Measurements from ENCODE around the gene ABCC5. TPM values are rescaled to one million over a fixed set of nuclear protein-coding genes. Genes with fewer than 3 reads are reported as not detected.

ABCC5 gene
- total and polyA plus RNA-seq, 12 donors = 12.1 to 89.6 (median 40.9) TPM

DNA sequence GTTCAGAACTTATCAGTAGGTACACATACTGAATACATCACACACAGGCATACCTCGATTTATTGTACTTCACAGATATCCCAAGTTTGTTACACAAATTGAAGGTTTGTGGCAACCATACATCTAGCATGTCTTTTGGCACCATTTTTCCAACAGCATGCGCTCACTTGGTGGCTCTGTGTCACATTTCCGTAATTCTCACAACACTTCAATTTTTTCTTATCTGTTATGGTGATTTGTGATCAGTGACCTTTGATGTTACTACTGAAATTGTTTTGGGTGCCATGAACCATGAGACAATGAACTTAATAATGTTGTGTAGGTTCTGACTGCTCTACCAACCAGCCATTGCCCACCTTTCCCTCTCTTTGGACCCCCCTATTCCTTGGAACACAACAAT lies 143.8 kb downstream of the ABCC5 start:
- Histone ChIP-seq H3K4me3 (no peak overlapping the region), H3K27ac (no peak overlapping the region), H3K27me3 (no peaks in the 10 kb centered on the region), H3K9me3 (no peaks in the 10 kb centered on the region), H3K36me3 (peaks cover 0 to 21% (median 0%) of the 10 kb centered on the region in 9 donors), H3K4me1 (peaks cover 0 to 58% (median 13%) of the 10 kb centered on the region in 9 donors)
- intact Hi-C loops (cut with DNase I) = no loop called here
- DNase-seq = no peak
- no peak for ATAC-seq
- WGBS, 2 donors = 91 to 95% methylated on average over 3 of the region's 3 CpGs
- TF ChIP-seq, protein P1, sequence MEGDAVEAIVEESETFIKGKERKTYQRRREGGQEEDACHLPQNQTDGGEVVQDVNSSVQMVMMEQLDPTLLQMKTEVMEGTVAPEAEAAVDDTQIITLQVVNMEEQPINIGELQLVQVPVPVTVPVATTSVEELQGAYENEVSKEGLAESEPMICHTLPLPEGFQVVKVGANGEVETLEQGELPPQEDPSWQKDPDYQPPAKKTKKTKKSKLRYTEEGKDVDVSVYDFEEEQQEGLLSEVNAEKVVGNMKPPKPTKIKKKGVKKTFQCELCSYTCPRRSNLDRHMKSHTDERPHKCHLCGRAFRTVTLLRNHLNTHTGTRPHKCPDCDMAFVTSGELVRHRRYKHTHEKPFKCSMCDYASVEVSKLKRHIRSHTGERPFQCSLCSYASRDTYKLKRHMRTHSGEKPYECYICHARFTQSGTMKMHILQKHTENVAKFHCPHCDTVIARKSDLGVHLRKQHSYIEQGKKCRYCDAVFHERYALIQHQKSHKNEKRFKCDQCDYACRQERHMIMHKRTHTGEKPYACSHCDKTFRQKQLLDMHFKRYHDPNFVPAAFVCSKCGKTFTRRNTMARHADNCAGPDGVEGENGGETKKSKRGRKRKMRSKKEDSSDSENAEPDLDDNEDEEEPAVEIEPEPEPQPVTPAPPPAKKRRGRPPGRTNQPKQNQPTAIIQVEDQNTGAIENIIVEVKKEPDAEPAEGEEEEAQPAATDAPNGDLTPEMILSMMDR (IDR thresholded peaks at IDR 0.05) = no peak

DNA sequence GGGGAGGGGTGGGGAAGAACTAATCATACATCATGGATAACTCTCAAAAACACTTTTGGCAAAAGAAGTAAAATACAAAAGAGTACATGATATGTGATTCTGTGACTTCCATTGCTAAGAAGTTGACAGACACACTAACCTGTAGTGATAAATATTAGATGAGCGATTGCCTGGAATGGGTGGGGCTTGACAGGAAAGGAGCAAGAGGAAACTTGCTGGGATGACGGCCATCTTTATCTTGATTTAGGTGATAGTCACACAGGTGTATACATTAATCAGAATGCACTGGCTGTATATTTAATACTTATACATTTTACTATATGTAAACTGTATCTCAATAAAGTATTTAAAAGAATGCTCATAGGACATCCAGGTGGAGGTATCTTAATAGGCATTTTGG lies 146.1 kb downstream of the ABCC5 start:
- peaks cover 0 to 46% (median 13%) of the 10 kb centered on the region in 9 donors for H3K4me1 ChIP-seq
- no peak for DNase-seq
- TF ChIP-seq, protein P1 (IDR thresholded peaks at IDR 0.05) = no peak
- no peak overlapping the region for H3K27ac ChIP-seq
- ATAC-seq = no peak
- no peaks in the 10 kb centered on the region for H3K27me3 ChIP-seq
- no peak overlapping the region for H3K4me3 ChIP-seq
- peaks cover 0 to 19% (median 7%) of the 10 kb centered on the region in 9 donors for H3K36me3 ChIP-seq
- intact Hi-C loops (cut with DNase I) = no loop called here
- 72 to 79% methylated on average over 2 of the region's 2 CpGs for WGBS, 2 donors
- H3K9me3 ChIP-seq = no peaks in the 10 kb centered on the region

DNA sequence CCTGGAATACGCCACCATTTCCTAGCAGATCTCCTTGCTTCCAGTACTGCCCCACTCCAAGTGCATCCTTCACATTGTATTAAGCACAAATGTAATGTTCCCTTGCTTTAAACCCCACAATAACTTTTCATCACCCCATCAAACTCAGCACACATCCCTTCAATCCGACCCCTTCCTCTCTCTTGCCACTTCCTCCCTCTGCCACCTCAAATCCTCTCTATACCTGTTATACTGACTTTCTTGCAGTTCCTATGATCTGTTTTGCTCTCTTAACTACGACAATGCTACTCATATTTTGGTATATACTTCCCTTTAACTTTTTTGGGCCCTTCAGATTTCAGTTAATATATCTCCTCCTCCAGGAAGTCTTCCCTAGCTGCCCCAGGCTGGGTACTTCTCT lies 147.1 kb downstream of the ABCC5 start:
- intact Hi-C loops (cut with DNase I) = no loop called here
- Histone ChIP-seq H3K4me1 (peaks cover 0 to 38% (median 13%) of the 10 kb centered on the region in 9 donors), H3K4me3 (no peak overlapping the region), H3K36me3 (peaks cover 0 to 25% (median 17%) of the 10 kb centered on the region in 9 donors), H3K27ac (no peak overlapping the region), H3K27me3 (no peaks in the 10 kb centered on the region), H3K9me3 (no peaks in the 10 kb centered on the region)
- ATAC-seq (no peak), DNase-seq (no peak)
- TF ChIP-seq, protein P1 (IDR thresholded peaks at IDR 0.05) = no peak
- WGBS, 2 donors = 91 to 94% methylated on average over 3 of the region's 3 CpGs

Small RNA genes lying within 50 kb of the gene (microRNA-seq; reads per million reads assigned to microRNA genes)
- gene MIR4448 = 0 reads per million in 2 donors

Other genes with a start within 250 kb of the ABCC5 start
- gene MAP6D1, start 192.3 kb downstream of the ABCC5 start, total RNA-seq = 1 to 10 TPM in 9 of 10 donors, under 1 TPM in 1; 0.94 to 4.5 (median 2.5) TPM
- 1 to 10 TPM in 1 of 2 donors, not detected in 1; 1.1 TPM for gene MAP6D1, start 192.3 kb downstream of the ABCC5 start, polyA plus RNA-seq
- 10 to 100 TPM; 52.7 to 70.6 (median 60.7) TPM for gene PARL, start 133.0 kb downstream of the ABCC5 start, total RNA-seq
- gene PARL, start 133.0 kb downstream of the ABCC5 start, polyA plus RNA-seq = 100 to 1,000 TPM in 1 of 2 donors, 10 to 100 TPM in 1; 45.8 to 113 TPM
- not detected for gene HTR3D, start 13.9 kb upstream of the ABCC5 start, total RNA-seq
- gene HTR3D, start 13.9 kb upstream of the ABCC5 start, polyA plus RNA-seq = not detected
- gene HTR3C, start 35.2 kb upstream of the ABCC5 start, total RNA-seq = not detected
- not detected for gene HTR3C, start 35.2 kb upstream of the ABCC5 start, polyA plus RNA-seq
- gene HTR3E, start 79.2 kb upstream of the ABCC5 start, total RNA-seq = not detected
- gene HTR3E, start 79.2 kb upstream of the ABCC5 start, polyA plus RNA-seq = not detected
- 10 to 100 TPM; 26.8 to 37.3 (median 31.6) TPM for gene EIF2B5, start 117.5 kb upstream of the ABCC5 start, total RNA-seq
- gene EIF2B5, start 117.5 kb upstream of the ABCC5 start, polyA plus RNA-seq = 10 to 100 TPM; 30.6 to 44.6 TPM
- gene DVL3, start 137.5 kb upstream of the ABCC5 start, total RNA-seq = 10 to 100 TPM; 52.6 to 81.7 (median 68.6) TPM
- gene DVL3, start 137.5 kb upstream of the ABCC5 start, polyA plus RNA-seq = 10 to 100 TPM; 37.5 to 42.0 TPM
- gene AP2M1, start 157.0 kb upstream of the ABCC5 start, total RNA-seq = 100 to 1,000 TPM; 263 to 371 (median 321) TPM
- 100 to 1,000 TPM; 187 to 390 TPM for gene AP2M1, start 157.0 kb upstream of the ABCC5 start, polyA plus RNA-seq
- gene ABCF3, start 168.3 kb upstream of the ABCC5 start, total RNA-seq = 10 to 100 TPM; 60.1 to 90.7 (median 68.3) TPM
- 10 to 100 TPM; 78.0 to 87.9 TPM for gene ABCF3, start 168.3 kb upstream of the ABCC5 start, polyA plus RNA-seq
- under 1 TPM in 1 of 10 donors, not detected in 9; 0.09 TPM for gene VWA5B2, start 211.7 kb upstream of the ABCC5 start, total RNA-seq
- under 1 TPM in 1 of 2 donors, not detected in 1; 0.03 TPM for gene VWA5B2, start 211.7 kb upstream of the ABCC5 start, polyA plus RNA-seq
- gene ALG3, start 231.1 kb upstream of the ABCC5 start, total RNA-seq = 10 to 100 TPM; 10.7 to 25.1 (median 13.3) TPM
- 10 to 100 TPM; 16.8 to 63.6 TPM for gene ALG3, start 231.1 kb upstream of the ABCC5 start, polyA plus RNA-seq
- 1 to 10 TPM in 7 of 10 donors, under 1 TPM in 3; 0.49 to 2.3 (median 1.1) TPM for gene EEF1AKMT4, start 231.8 kb upstream of the ABCC5 start, total RNA-seq
- 10 to 100 TPM in 1 of 2 donors, under 1 TPM in 1; 0.95 to 19.4 TPM for gene EEF1AKMT4, start 231.8 kb upstream of the ABCC5 start, polyA plus RNA-seq
- under 1 TPM in 3 of 10 donors, not detected in 7; 0.20 to 0.30 (median 0.25) TPM for gene CAMK2N2, start 243.7 kb upstream of the ABCC5 start, total RNA-seq
- gene CAMK2N2, start 243.7 kb upstream of the ABCC5 start, polyA plus RNA-seq = under 1 TPM in 1 of 2 donors, not detected in 1; 0.12 TPM